ENCODE measurements around the gene PDCD1. TPM values are rescaled to one million over a fixed set of nuclear protein-coding genes. Genes with fewer than 3 reads are reported as not detected.

Gene PDCD1
- total RNA-seq, 1 experiment from 2014 or later = not detected

GRCh38 chr2:241855888-241856422 lies 2.7 kb downstream of the PDCD1 start:
- Histone ChIP-seq H3K36me3 (ENCODE audit: low read depth) (no peaks in the 10 kb centered on the region), H3K4me1 (replicated peaks; ENCODE audit: insufficient read depth) (no peaks in the 10 kb centered on the region), H2AFZ (no peak overlapping the region), H3K9me3 (ENCODE audit: insufficient read depth, low read depth) (no peaks in the 10 kb centered on the region), H4K20me1 (ENCODE audit: insufficient read depth) (no peaks in the 10 kb centered on the region), H3K79me2 (ENCODE audit: low read depth) (no peaks in the 10 kb centered on the region), H3F3A (ENCODE audit: insufficient read depth, low read depth) (no peaks in the 10 kb centered on the region), H3K9me2 (ENCODE audit: insufficient read depth) (no peaks in the 10 kb centered on the region), H3K4me3 (no peak overlapping the region), H3K27me3 (ENCODE audit: insufficient read depth, low read depth) (peaks cover 74% of the 10 kb centered on the region), H3K27ac (no peak overlapping the region), H3K4me2 (no peak overlapping the region)
- CTCF ChIA-PET = interaction anchor here (0.6 to 0.7 kb wide), 2 partner anchors 13 to 942 kb away, joined by 3 to 5 read pairs; no protein-coding TSS in a partner anchor
- no peak for DNase-seq
- no peak for TF ChIP-seq EZH2 (IDR thresholded peaks at IDR 0.05; ENCODE audit: low read depth)
- TF ChIP-seq, protein P1, sequence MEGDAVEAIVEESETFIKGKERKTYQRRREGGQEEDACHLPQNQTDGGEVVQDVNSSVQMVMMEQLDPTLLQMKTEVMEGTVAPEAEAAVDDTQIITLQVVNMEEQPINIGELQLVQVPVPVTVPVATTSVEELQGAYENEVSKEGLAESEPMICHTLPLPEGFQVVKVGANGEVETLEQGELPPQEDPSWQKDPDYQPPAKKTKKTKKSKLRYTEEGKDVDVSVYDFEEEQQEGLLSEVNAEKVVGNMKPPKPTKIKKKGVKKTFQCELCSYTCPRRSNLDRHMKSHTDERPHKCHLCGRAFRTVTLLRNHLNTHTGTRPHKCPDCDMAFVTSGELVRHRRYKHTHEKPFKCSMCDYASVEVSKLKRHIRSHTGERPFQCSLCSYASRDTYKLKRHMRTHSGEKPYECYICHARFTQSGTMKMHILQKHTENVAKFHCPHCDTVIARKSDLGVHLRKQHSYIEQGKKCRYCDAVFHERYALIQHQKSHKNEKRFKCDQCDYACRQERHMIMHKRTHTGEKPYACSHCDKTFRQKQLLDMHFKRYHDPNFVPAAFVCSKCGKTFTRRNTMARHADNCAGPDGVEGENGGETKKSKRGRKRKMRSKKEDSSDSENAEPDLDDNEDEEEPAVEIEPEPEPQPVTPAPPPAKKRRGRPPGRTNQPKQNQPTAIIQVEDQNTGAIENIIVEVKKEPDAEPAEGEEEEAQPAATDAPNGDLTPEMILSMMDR (conservative IDR thresholded peaks at IDR 0.05) = no peak
- no TSS peak for BruUV-seq (replicated peaks)
- intact Hi-C loops (cut with micrococcal nuclease; ENCODE audit: unreplicated experiment) = no loop called here
- POLR2A ChIA-PET (ENCODE audit: unreplicated experiment) = no interaction called here

DNA sequence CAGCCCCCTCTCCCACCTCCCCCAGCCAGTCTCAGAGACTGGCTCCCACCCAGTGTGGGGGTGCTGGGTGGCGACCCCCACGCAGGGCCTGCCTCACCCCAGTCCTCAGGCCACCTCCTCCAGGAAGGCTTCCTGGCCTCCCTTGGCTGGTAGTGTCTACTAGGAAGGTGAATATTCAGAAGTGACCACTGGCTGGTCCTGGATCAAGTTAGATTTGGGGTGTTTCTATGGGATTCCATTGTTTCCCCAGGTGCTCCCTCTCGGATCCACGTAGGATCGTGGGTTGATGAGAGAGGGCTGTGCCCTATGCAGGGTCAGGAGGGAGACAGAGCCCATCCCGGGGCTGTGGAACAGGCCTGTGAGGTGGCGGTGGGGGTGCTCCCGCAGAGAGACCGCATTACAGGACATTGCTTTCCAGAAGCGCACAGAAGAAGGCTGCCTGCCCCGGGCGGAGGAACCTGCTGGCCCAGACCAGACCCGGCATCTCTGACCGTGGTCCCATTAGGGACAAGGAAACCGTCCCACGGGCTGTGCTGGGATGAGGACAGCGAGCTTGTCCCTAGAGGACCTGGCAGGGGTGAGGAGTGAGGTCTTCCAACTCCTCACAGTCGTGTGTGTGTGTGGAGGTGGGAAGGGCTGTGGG lies 3.3 kb downstream of the PDCD1 start:
- Histone ChIP-seq H3K27me3 (ENCODE audit: insufficient read depth, low read depth) (peaks cover 75% of the 10 kb centered on the region), H3K4me3 (no peak overlapping the region), H3K36me3 (ENCODE audit: low read depth) (no peaks in the 10 kb centered on the region), H3K27ac (no peak overlapping the region), H2AFZ (no peak overlapping the region), H4K20me1 (ENCODE audit: insufficient read depth) (no peaks in the 10 kb centered on the region), H3K79me2 (ENCODE audit: low read depth) (no peaks in the 10 kb centered on the region), H3K9me2 (ENCODE audit: insufficient read depth) (no peaks in the 10 kb centered on the region), H3K4me2 (no peak overlapping the region), H3K4me1 (replicated peaks; ENCODE audit: insufficient read depth) (no peaks in the 10 kb centered on the region), H3F3A (ENCODE audit: insufficient read depth, low read depth) (no peaks in the 10 kb centered on the region), H3K9me3 (ENCODE audit: insufficient read depth, low read depth) (no peaks in the 10 kb centered on the region)
- CTCF ChIA-PET = no interaction called here
- TF ChIP-seq, protein P1 (conservative IDR thresholded peaks at IDR 0.05) = no peak
- TF ChIP-seq EZH2 (IDR thresholded peaks at IDR 0.05; ENCODE audit: low read depth) = no peak
- no TSS peak for BruUV-seq (replicated peaks)
- POLR2A ChIA-PET (ENCODE audit: unreplicated experiment) = no interaction called here
- DNase-seq = no peak
- intact Hi-C loops (cut with micrococcal nuclease; ENCODE audit: unreplicated experiment) = no loop called here

- no peak for DNase-seq
- Histone ChIP-seq H4K20me1 (ENCODE audit: insufficient read depth) (no peaks in the 10 kb centered on the region), H3K27ac (no peak overlapping the region), H3K4me2 (no peak overlapping the region), H3F3A (ENCODE audit: insufficient read depth, low read depth) (no peaks in the 10 kb centered on the region), H2AFZ (no peak overlapping the region), H3K9me2 (ENCODE audit: insufficient read depth) (no peaks in the 10 kb centered on the region), H3K4me1 (replicated peaks; ENCODE audit: insufficient read depth) (no peaks in the 10 kb centered on the region), H3K9me3 (ENCODE audit: insufficient read depth, low read depth) (no peaks in the 10 kb centered on the region), H3K36me3 (ENCODE audit: low read depth) (no peaks in the 10 kb centered on the region), H3K79me2 (ENCODE audit: low read depth) (no peaks in the 10 kb centered on the region), H3K27me3 (ENCODE audit: insufficient read depth, low read depth) (peaks cover 75% of the 10 kb centered on the region), H3K4me3 (no peak overlapping the region)
- POLR2A ChIA-PET (ENCODE audit: unreplicated experiment) = no interaction called here
- no TSS peak for BruUV-seq (replicated peaks)
- CTCF ChIA-PET = interaction anchor here (0.6 kb wide), 1 partner anchor 191 kb away, joined by 6 read pairs; no protein-coding TSS in a partner anchor
- intact Hi-C loops (cut with micrococcal nuclease; ENCODE audit: unreplicated experiment) = no loop called here
- no peak for TF ChIP-seq EZH2 (IDR thresholded peaks at IDR 0.05; ENCODE audit: low read depth)
Measured at GRCh38 chr2:241854342-241855244, 4.1 kb downstream of the PDCD1 start.
